ENCODE data around the gene C16orf74. TPM values are rescaled to one million over a fixed set of nuclear protein-coding genes. Genes with fewer than 3 reads are reported as not detected.

The C16orf74 gene
- total and polyA plus RNA-seq, 3 donors from 2014 or later, result 3.8 to 6.0 (median 4.3) TPM

- no peak for DNase-seq
- H3K9me3 ChIP-seq, result no peaks in the 10 kb centered on the region
- 84 to 90% methylated on average over 2 of the region's 2 CpGs for WGBS, 2 donors
- H3K27ac ChIP-seq, result no peak overlapping the region
- H3K4me1 ChIP-seq, result no peaks in the 10 kb centered on the region
- H3K27me3 ChIP-seq, result no peaks in the 10 kb centered on the region
- intact Hi-C loops (cut with DNase I; ENCODE audit: low total_unique reads), result no loop called here
- TF ChIP-seq POLR2A (IDR thresholded peaks at IDR 0.05) (no peak), CTCF (IDR thresholded peaks at IDR 0.05) (no peak)
- no peaks in the 10 kb centered on the region for H3K36me3 ChIP-seq (ENCODE audit: low read depth, missing control alignments)
- no peak overlapping the region for H3K4me3 ChIP-seq
Measured at GRCh38 chr16:85768199-85768598, 17.3 kb upstream of the C16orf74 start.

- TF ChIP-seq POLR2A (IDR thresholded peaks at IDR 0.05), result no peak
- no peak for TF ChIP-seq CTCF (IDR thresholded peaks at IDR 0.05)
- no peak overlapping the region for H3K4me3 ChIP-seq
- no peaks in the 10 kb centered on the region for H3K4me1 ChIP-seq
- intact Hi-C loops (cut with DNase I; ENCODE audit: low total_unique reads), result no loop called here
- no peak for DNase-seq
- H3K36me3 ChIP-seq (ENCODE audit: low read depth, missing control alignments), result no peaks in the 10 kb centered on the region
- 85 to 90% methylated on average over 8 of the region's 8 CpGs for WGBS, 2 donors
- no peaks in the 10 kb centered on the region for H3K9me3 ChIP-seq
- no peaks in the 10 kb centered on the region for H3K27me3 ChIP-seq
- H3K27ac ChIP-seq, result no peak overlapping the region
Measured at GRCh38 chr16:85767531-85767930, 16.6 kb upstream of the C16orf74 start.

- Histone ChIP-seq H3K36me3 (ENCODE audit: low read depth, missing control alignments) (no peaks in the 10 kb centered on the region), H3K4me3 (no peak overlapping the region), H3K9me3 (no peaks in the 10 kb centered on the region), H3K4me1 (no peaks in the 10 kb centered on the region), H3K27ac (no peak overlapping the region), H3K27me3 (no peaks in the 10 kb centered on the region)
- WGBS, 2 donors, result 68 to 70% methylated on average over 8 of the region's 8 CpGs
- intact Hi-C loops (cut with DNase I; ENCODE audit: low total_unique reads), result no loop called here
- TF ChIP-seq POLR2A (IDR thresholded peaks at IDR 0.05) (no peak), CTCF (IDR thresholded peaks at IDR 0.05) (no peak)
- no peak for DNase-seq
Measured at GRCh38 chr16:85765767-85766166, 14.9 kb upstream of the C16orf74 start.

- Histone ChIP-seq H3K4me3 (no peak overlapping the region), H3K36me3 (ENCODE audit: low read depth, missing control alignments) (no peaks in the 10 kb centered on the region), H3K4me1 (no peaks in the 10 kb centered on the region), H3K27me3 (no peaks in the 10 kb centered on the region), H3K9me3 (no peaks in the 10 kb centered on the region), H3K27ac (no peak overlapping the region)
- TF ChIP-seq POLR2A (IDR thresholded peaks at IDR 0.05), result no peak
- TF ChIP-seq CTCF (IDR thresholded peaks at IDR 0.05), result no peak
- intact Hi-C loops (cut with DNase I; ENCODE audit: low total_unique reads), result no loop called here
- 68 to 88% methylated on average over 8 of the region's 8 CpGs for WGBS, 2 donors
- DNase-seq, result no peak
Measured at GRCh38 chr16:85765211-85765610, 14.3 kb upstream of the C16orf74 start.

- no peaks in the 10 kb centered on the region for H3K36me3 ChIP-seq (ENCODE audit: low read depth, missing control alignments)
- H3K27ac ChIP-seq, result no peak overlapping the region
- H3K27me3 ChIP-seq, result no peaks in the 10 kb centered on the region
- no peaks in the 10 kb centered on the region for H3K9me3 ChIP-seq
- DNase-seq, result no peak
- no peaks in the 10 kb centered on the region for H3K4me1 ChIP-seq
- no peak overlapping the region for H3K4me3 ChIP-seq
- WGBS, 2 donors, result 92 to 93% methylated on average over 2 of the region's 2 CpGs
- intact Hi-C loops (cut with DNase I; ENCODE audit: low total_unique reads), result no loop called here
- no peak for TF ChIP-seq CTCF (IDR thresholded peaks at IDR 0.05)
- no peak for TF ChIP-seq POLR2A (IDR thresholded peaks at IDR 0.05)
Measured at GRCh38 chr16:85763616-85764015, 12.7 kb upstream of the C16orf74 start.
